HFF-Myc (cell line): ENCODE measurements around the gene PTER.

Experiments
- DNase-seq: peaks from one replicate; pipeline ENCODE4 v3.0.0-alpha.2; 2011; ENCODE audit warnings: low read depth; ENCODE audit errors: extremely low read depth
- H3K4me3 ChIP-seq: replicated peaks from 2 replicates; pipeline ENCODE4 v1.5.1; 2011; ENCODE audit warnings: low read depth, mild to moderate bottlenecking, control low read depth, low read length
- CTCF ChIP-seq: IDR thresholded peaks from 2 replicates; pipeline ENCODE4 v1.5.1; 2012; ENCODE audit warnings: mild to moderate bottlenecking, low read depth, low read length, control low read depth; ENCODE audit errors: missing control alignments

The PTER gene

GRCh38 chr10:16529853-16530252 lies 93.0 kb downstream of the PTER start:
- no peak for DNase-seq
- H3K4me3 ChIP-seq, result no peak overlapping the region
- no peak for TF ChIP-seq CTCF

- H3K4me3 ChIP-seq, result no peak overlapping the region
- TF ChIP-seq CTCF, result no peak
- DNase-seq, result no peak
Measured at GRCh38 chr10:16536155-16536554, 99.3 kb downstream of the PTER start.

- TF ChIP-seq CTCF, result no peak
Measured at GRCh38 chr10:16544099-16544498, 107.3 kb downstream of the PTER start.

GRCh38 chr10:16544591-16544990 lies 107.8 kb downstream of the PTER start:
- TF ChIP-seq CTCF, result no peak
- no peak for DNase-seq
- no peak overlapping the region for H3K4me3 ChIP-seq

More at GRCh38 chr10:16544099-16544498, 107.3 kb downstream of the PTER start:
- DNase-seq, result no peak
- H3K4me3 ChIP-seq, result no peak overlapping the region

GRCh38 chr10:16545116-16545736 lies 108.4 kb downstream of the PTER start:
- no peak overlapping the region for H3K4me3 ChIP-seq
- peak; percentile 30 for DNase-seq
- peak; percentile 78 for TF ChIP-seq CTCF

- DNase-seq, result no peak
- TF ChIP-seq CTCF, result no peak
- no peak overlapping the region for H3K4me3 ChIP-seq
Measured at GRCh38 chr10:16547973-16548372, 111.2 kb downstream of the PTER start.

- H3K4me3 ChIP-seq, result no peak overlapping the region
- no peak for TF ChIP-seq CTCF
- no peak for DNase-seq
Measured at GRCh38 chr10:16559236-16559773, 122.5 kb downstream of the PTER start.
